Breast epithelium (tissue), 3 donors: ENCODE data around the gene C1orf216.

Experiments
- POLR2A ChIP-seq: fragments of 450-650 bp; IDR thresholded peaks from one replicate; pipeline ENCODE4 v1.6.1; 2016; ENCODE audit warnings: antibody characterized with exemption, mild to moderate bottlenecking, moderate library complexity
- POLR2AphosphoS5 ChIP-seq, 3 donors: sonication (generic); formaldehyde crosslinking; IDR thresholded peaks; one replicate each; pipeline ENCODE4 v1.6.1; 2017; ENCODE audit warnings: antibody characterized with exemption in 3 of 3

GRCh38 chr1:35691080-35691479 is 27.6 kb downstream of the C1orf216 start:
- TF ChIP-seq POLR2A (no peak), POLR2AphosphoS5 (IDR thresholded peaks at IDR 0.05) (no peak)
